HepG2 (cell line): Measurements from ENCODE around the gene MGAT2. TPM values are rescaled to one million over a fixed set of nuclear protein-coding genes. Genes with fewer than 3 reads are reported as not detected.

ENCODE experiments used
- ATAC-seq: fragments of 200-7000 bp; cut with Tn5 transposase; 3 replicates; pipeline ENCODE4 v1.9.1; 2020; ENCODE audit warnings: mild to moderate bottlenecking, moderate library complexity
- BruUV-seq: library from RNA; stranded (reverse); fragments of 400-500 nt; replicated peaks from 2 replicates; lab custom pipeline; 2021; lab: Mats Ljungman, UMichigan
- CTCF ChIA-PET: fragments of 300-600 bp; formaldehyde crosslinking; extraction: SDS; loops from one replicate; lab custom pipeline; 2021; ENCODE audit warnings: low total read pairs, inconsistent platforms, low intra/inter-chr PET ratio; lab: Yijun Ruan, JAX
- POLR2A ChIA-PET: fragments of 350-600 bp; sonication (Branson Sonifier 250); formaldehyde crosslinking; loops from one replicate; lab custom pipeline; 2020; ENCODE audit warnings: antibody characterized with exemption, inconsistent platforms; lab: Yijun Ruan, JAX
- DNase-seq: peaks from one replicate; pipeline ENCODE4 v3.0.0-alpha.2; 2015; ENCODE audit warnings: low spot score
- FAIRE-seq: peaks from 3 replicates; lab custom pipeline; 2011; peaks lifted over from hg19 to GRCh38; lab: Jason Lieb, UNC
- H2AFZ ChIP-seq: one replicate; pipeline ENCODE4 v1.6.1; 2011; ENCODE audit warnings: low read length, inconsistent platforms
- H3K27ac ChIP-seq: fragments of 300-600 bp; 3 replicates; pipeline ENCODE4 v1.8.0; 2011; ENCODE audit warnings: mixed run types, mild to moderate bottlenecking, mixed read lengths, low read length, inconsistent platforms; ENCODE audit not compliant: insufficient read depth; ENCODE audit errors: extremely low read length
- H3K27me3 ChIP-seq, 2 experiments: fragments of 200-600 bp in 1 of 2; 2 replicates in 1 of 2; 3 replicates in 1 of 2; pipeline versions ENCODE4 v1.6.0 to v1.8.0; 2011; ENCODE audit warnings: low read length in 2 of 2, mild to moderate bottlenecking in 2 of 2, moderate library complexity in 2 of 2, inconsistent platforms in 1 of 2; ENCODE audit not compliant: insufficient read depth in 2 of 2, control insufficient read depth in 1 of 2
- H3K36me3 ChIP-seq, 2 experiments: fragments of 200-600 bp in 1 of 2; replicated peaks in 1 of 2; 2 replicates in 1 of 2; 3 replicates in 1 of 2; pipeline versions ENCODE4 v1.5.1 to v1.8.0; 2011; ENCODE audit warnings: low read length in 2 of 2, inconsistent platforms in 1 of 2; ENCODE audit not compliant: insufficient read depth in 2 of 2, control insufficient read depth in 1 of 2
- H3K4me1 ChIP-seq: 2 replicates; pipeline ENCODE4 v1.5.1; 2012; ENCODE audit warnings: low read length, inconsistent platforms; ENCODE audit not compliant: insufficient read depth
- H3K4me2 ChIP-seq: 2 replicates; pipeline ENCODE4 v1.6.0; 2011; ENCODE audit warnings: low read depth, low read length, inconsistent platforms
- H3K4me3 ChIP-seq, 3 experiments: fragments of 200-600 bp in 1 of 3; sonication (generic), shearing (Covaris generic) in 1 of 3; replicated peaks in 1 of 3; 2 replicates each; pipeline ENCODE4 v1.5.1; 2011 to 2016; ENCODE audit warnings: low read length in 3 of 3, inconsistent platforms in 2 of 3, low read depth in 2 of 3, mild to moderate bottlenecking in 2 of 3, control low read depth in 1 of 3, mixed read lengths in 1 of 3; ENCODE audit not compliant: insufficient read depth in 1 of 3
- H3K79me2 ChIP-seq: one replicate; pipeline ENCODE4 v1.6.1; 2011; ENCODE audit warnings: low read length, inconsistent platforms; ENCODE audit not compliant: insufficient read depth
- H3K9ac ChIP-seq: 2 replicates; pipeline ENCODE4 v1.6.0; 2011; ENCODE audit warnings: mild to moderate bottlenecking, low read depth, low read length, inconsistent platforms; ENCODE audit not compliant: insufficient read depth
- H3K9me3 ChIP-seq: 2 replicates; pipeline ENCODE4 v1.5.1; 2012; ENCODE audit warnings: mild to moderate bottlenecking, low read length
- H4K20me1 ChIP-seq: 2 replicates; pipeline ENCODE4 v1.6.0; 2011; ENCODE audit warnings: inconsistent platforms, mild to moderate bottlenecking, low read length, moderate library complexity; ENCODE audit not compliant: insufficient read depth
- ADNP ChIP-seq: sonication (generic); formaldehyde crosslinking; IDR thresholded peaks from 2 replicates; pipeline ENCODE4 v1.4.0; 2020; ENCODE audit warnings: missing genetic modification reagents
- HMG20B ChIP-seq: conservative IDR thresholded peaks from 2 replicates; pipeline ENCODE4 v1.6.1; 2016; ENCODE audit warnings: missing genetic modification reagents, missing compliant biosample characterization
- HOXD1 ChIP-seq: sonication (generic); formaldehyde crosslinking; IDR thresholded peaks from 2 replicates; pipeline ENCODE4 v1.5.0; 2020; ENCODE audit warnings: missing genetic modification reagents
- KLF12 ChIP-seq: sonication (generic); formaldehyde crosslinking; IDR thresholded peaks from 2 replicates; pipeline ENCODE4 v1.4.0; 2020; ENCODE audit warnings: missing genetic modification reagents, borderline replicate concordance
- POLR2G ChIP-seq: fragments of 200-400 bp; formaldehyde crosslinking; IDR thresholded peaks from 2 replicates; pipeline ENCODE4 v1.6.1; 2018; ENCODE audit warnings: mild to moderate bottlenecking, low read depth, low read length, moderate library complexity
- TBX2 ChIP-seq: sonication (generic); formaldehyde crosslinking; IDR thresholded peaks from 2 replicates; pipeline ENCODE4 v1.5.0; 2020; ENCODE audit warnings: missing genetic modification reagents, mild to moderate bottlenecking, borderline replicate concordance
- THAP7 ChIP-seq: sonication (generic); formaldehyde crosslinking; IDR thresholded peaks from 2 replicates; pipeline ENCODE4 v1.8.1; 2023; ENCODE audit warnings: mild to moderate bottlenecking, missing genetic modification reagents
- TMF1 ChIP-seq: sonication (generic); formaldehyde crosslinking; IDR thresholded peaks from 2 replicates; pipeline ENCODE4 v1.8.1; 2022; ENCODE audit warnings: low read depth, missing genetic modification reagents
- XRCC5 ChIP-seq: fragments of 200-400 bp; formaldehyde crosslinking; optimal IDR thresholded peaks from 2 replicates; pipeline ENCODE3; 2017; ENCODE audit warnings: mild to moderate bottlenecking, low read length
- ZNF142 ChIP-seq: sonication (generic); formaldehyde crosslinking; IDR thresholded peaks from 2 replicates; pipeline ENCODE4 v1.4.0; 2020; ENCODE audit warnings: missing genetic modification reagents
- ZNF512B ChIP-seq: sonication (generic); formaldehyde crosslinking; IDR thresholded peaks from 2 replicates; pipeline ENCODE4 v1.5.1; 2020; ENCODE audit warnings: missing genetic modification reagents, mild to moderate bottlenecking, borderline replicate concordance
- ZNF564 ChIP-seq: sonication (generic); formaldehyde crosslinking; IDR thresholded peaks from 2 replicates; pipeline ENCODE4 v1.8.1; 2023; ENCODE audit warnings: mild to moderate bottlenecking, missing genetic modification reagents
- ZNF570 ChIP-seq: sonication (generic); formaldehyde crosslinking; IDR thresholded peaks from 2 replicates; pipeline ENCODE4 v1.4.0; 2020; ENCODE audit warnings: mild to moderate bottlenecking, missing genetic modification reagents, borderline replicate concordance
- ZNF619 ChIP-seq: sonication (generic); formaldehyde crosslinking; IDR thresholded peaks from 2 replicates; pipeline ENCODE4 v1.4.0; 2020; ENCODE audit warnings: mild to moderate bottlenecking, missing genetic modification reagents
- WGBS: methylation state at CpG from one replicate; pipeline ENCODE4 v1.1.6; 2017; ENCODE audit warnings: low lambda C conversion rate; 5-methylcytosine and 5-hydroxymethylcytosine counted together
- in situ Hi-C: cut with HindIII; loops from 2 replicates; pipeline ENCODE4 v1.10.0; 2017; ENCODE audit warnings: low pct_unique_long_range_greater_than_20kb; ENCODE audit not compliant: extremely low pct_ligation_motif_present
- intact Hi-C: fragments of 100-400 bp; cut with micrococcal nuclease; formaldehyde crosslinking; loops from one replicate; pipeline ENCODE4 v1.10.0; 2022; ENCODE audit not compliant: unreplicated experiment
- polyA plus RNA-seq, 8 experiments: library from polyadenylated mRNA; depleted of rRNA in 3 of 8; stranded (reverse) in 7 of 8; unstranded in 1 of 8; fragments of >200 nt; fragmentation: Illumina TruSeq in 4 of 8; extraction: Trizol in 4 of 8; gene quantifications; 2 replicates each; pipeline versions ENCODE4 v1.2.1 to v1.2.3, GENCODE V29; 2011 to 2016; ENCODE audit warnings: low read depth in 4 of 8, missing spikeins in 1 of 8, mixed read lengths in 1 of 8; ENCODE audit not compliant: insufficient read depth in 1 of 8
- total RNA-seq, 5 experiments: library from RNA; depleted of rRNA; stranded (reverse); fragments of >200 nt; fragmentation: Illumina TruSeq; extraction: Trizol; gene quantifications; 2 replicates each; pipeline ENCODE4 v1.2.3, GENCODE V29; 2016; ENCODE audit warnings: low read depth in 1 of 5

MGAT2 gene
- total and polyA plus RNA-seq, 2 of the 13 experiments (the other 11 are each of a cell fraction or from before 2014, with no cell fraction given), result 12.9 to 51.9 TPM

GRCh38 chr14:49593016-49593415, 27.6 kb upstream of the MGAT2 start:
- Histone ChIP-seq H3K27ac (no peak overlapping the region), H3K79me2 (peaks cover 2% of the 10 kb centered on the region), H3K4me1 (peaks cover 50% of the 10 kb centered on the region), H3K9ac (no peak overlapping the region), H3K4me3 (no peak overlapping the region), H4K20me1 (no peaks in the 10 kb centered on the region), H3K4me2 (no peak overlapping the region), H3K27me3 (no peaks in the 10 kb centered on the region), H3K36me3 (no peaks in the 10 kb centered on the region), H2AFZ (no peak overlapping the region), H3K9me3 (no peaks in the 10 kb centered on the region)
- in situ Hi-C loops, result no loop called here
- FAIRE-seq (no peak), DNase-seq (no peak), ATAC-seq (no peak)
- CTCF ChIA-PET, result no interaction called here
- TF ChIP-seq XRCC5 (no peak), ZNF142 (no peak), TBX2 (no peak), ZNF570 (CRISPR knock-in tag) (no peak), HOXD1 (CRISPR knock-in tag) (no peak), ZNF619 (CRISPR knock-in tag) (no peak), ZNF564 (CRISPR knock-in tag) (no peak), THAP7 (CRISPR knock-in tag) (no peak), POLR2G (no peak), ADNP (CRISPR knock-in tag) (no peak), HMG20B (CRISPR knock-in tag) (no peak), TMF1 (CRISPR knock-in tag) (no peak), KLF12 (CRISPR knock-in tag) (no peak), ZNF512B (CRISPR knock-in tag) (no peak)
- WGBS, result 35% methylated on average over 3 of the region's 3 CpGs
- POLR2A ChIA-PET, result interaction anchor here (2.9 kb wide), 1 partner anchor 28 kb away, joined by 28 read pairs; the partner anchor contains the start of genes MGAT2 and RPL36AL
- intact Hi-C loops, result no loop called here
- no TSS peak for BruUV-seq
